Common myeloid progenitor, CD34-positive (primary cell): Measurements from ENCODE around the gene NRAS.
"Not testable (repeated sequence)": the region's sequence is repeated elsewhere in the genome, so short reads cannot be mapped to it uniquely, and the experiment has no call there.

ENCODE experiments used
- CTCF ChIA-PET: fragments of 350-600 bp; sonication (Branson Sonifier 250); formaldehyde crosslinking; loops from one replicate; lab custom pipeline; 2021; ENCODE audit warnings: antibody characterized with exemption; lab: Charles Lee
- POLR2A ChIA-PET: fragments of 350-600 bp; sonication (Branson Sonifier 250); formaldehyde crosslinking; loops from one replicate; lab custom pipeline; 2021; ENCODE audit warnings: antibody characterized with exemption; lab: Charles Lee
- DNase-seq, 3 donors: peaks; one replicate each; pipeline versions ENCODE4 v3.0.0 to v3.0.0-alpha.2; 2013
- H3K27ac ChIP-seq, 2 experiments: 1 replicate in 1 of 2; 2 replicates in 1 of 2; pipeline ENCODE4 v1.7.0; 2013; ENCODE audit warnings: inconsistent platforms in 2 of 2, low read length in 2 of 2, mild to moderate bottlenecking in 2 of 2, low read depth in 1 of 2, moderate library complexity in 1 of 2; ENCODE audit not compliant: severe bottlenecking in 2 of 2, insufficient read depth in 1 of 2, poor library complexity in 1 of 2
- H3K27me3 ChIP-seq, 5 experiments: replicated peaks in 2 of 5; 1 replicate in 3 of 5; 2 replicates in 2 of 5; pipeline versions ENCODE4 v1.6.1 to v1.7.0; 2013; ENCODE audit warnings: low read length in 4 of 5, mild to moderate bottlenecking in 2 of 5, moderate library complexity in 2 of 5, inconsistent platforms in 1 of 5; ENCODE audit not compliant: insufficient read depth in 5 of 5, control insufficient read depth in 4 of 5
- H3K36me3 ChIP-seq, 4 experiments: 1 replicate in 2 of 4; 2 replicates in 2 of 4; pipeline versions ENCODE4 v1.6.1 to v1.7.0; 2013; ENCODE audit warnings: low read length in 3 of 4, control low read depth in 1 of 4, mild to moderate bottlenecking in 1 of 4; ENCODE audit not compliant: control insufficient read depth in 4 of 4, insufficient read depth in 4 of 4
- H3K4me1 ChIP-seq, 4 experiments: 1 replicate in 3 of 4; 2 replicates in 1 of 4; pipeline versions ENCODE4 v1.6.1 to v1.7.1; 2013; ENCODE audit warnings: low read length in 3 of 4, mild to moderate bottlenecking in 3 of 4, control low read depth in 1 of 4, inconsistent platforms in 1 of 4, moderate library complexity in 1 of 4; ENCODE audit not compliant: control insufficient read depth in 4 of 4, insufficient read depth in 4 of 4; ENCODE audit errors: control extremely low read depth in 1 of 4
- H3K4me3 ChIP-seq, 7 experiments: 1 replicate in 4 of 7; 2 replicates in 3 of 7; pipeline versions ENCODE4 v1.5.1 to v1.7.0; 2013; ENCODE audit warnings: mild to moderate bottlenecking in 7 of 7, low read length in 6 of 7, moderate library complexity in 6 of 7, inconsistent platforms in 2 of 7, low read depth in 2 of 7, control low read depth in 1 of 7; ENCODE audit not compliant: insufficient read depth in 4 of 7, control insufficient read depth in 1 of 7; ENCODE audit errors: extremely low read depth in 1 of 7
- H3K9me3 ChIP-seq, 5 experiments: 1 replicate in 4 of 5; 2 replicates in 1 of 5; pipeline versions ENCODE4 v1.6.1 to v1.7.1; 2013; ENCODE audit warnings: low read length in 4 of 5, mild to moderate bottlenecking in 2 of 5, inconsistent platforms in 1 of 5, low read depth in 1 of 5, moderate library complexity in 1 of 5; ENCODE audit not compliant: control insufficient read depth in 4 of 5, insufficient read depth in 2 of 5; ENCODE audit errors: control extremely low read depth in 1 of 5
- WGBS: methylation state at CpG from one replicate; pipeline ENCODE4 v1.1.5; 2013; ENCODE audit not compliant: insufficient coverage; 5-methylcytosine and 5-hydroxymethylcytosine counted together

NRAS gene

DNA sequence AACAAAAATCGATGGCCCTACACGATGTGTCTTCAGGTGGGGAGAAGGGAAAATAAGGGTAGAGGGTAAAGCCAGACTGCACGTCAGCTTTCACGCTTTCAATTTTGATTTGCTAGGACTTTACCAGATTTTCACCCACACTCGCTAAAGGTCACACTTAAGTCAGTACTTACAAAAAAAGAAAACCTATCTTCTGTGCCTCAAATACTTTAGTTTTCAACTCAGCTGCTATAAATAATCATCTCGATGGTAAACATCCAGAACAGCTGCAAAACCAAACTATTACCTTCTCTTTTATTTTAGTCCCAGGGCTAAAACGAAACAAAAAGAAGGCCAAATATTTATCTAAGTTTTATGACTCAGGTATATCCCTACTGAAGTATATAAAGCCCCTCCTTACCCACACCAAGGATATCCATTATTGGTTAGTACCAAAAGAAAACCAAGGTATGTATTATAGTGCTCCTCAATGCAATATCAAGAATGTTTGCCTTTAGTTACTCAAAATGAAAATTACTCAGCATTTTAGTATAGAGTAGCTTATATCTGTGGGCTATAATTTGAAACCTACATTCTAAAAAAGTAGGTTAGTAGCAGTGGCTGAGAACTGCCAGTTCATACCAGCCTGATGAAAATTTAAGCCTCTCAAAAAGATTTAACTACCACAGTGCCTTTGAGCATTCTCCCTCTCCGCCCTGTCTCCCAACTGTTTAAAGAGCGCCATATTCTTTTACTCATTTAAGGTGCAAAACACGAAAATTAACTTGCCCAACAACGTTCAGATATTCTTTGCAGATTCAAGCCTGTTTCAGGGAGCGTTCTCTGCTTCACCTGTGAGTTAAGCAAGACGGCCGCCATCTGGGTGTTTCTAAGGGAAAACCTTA lies 39.7 kb upstream of the NRAS start:
- peak overlapping the region in 6 of 7 experiments; percentile 85 to 100 (median 100) for H3K4me3 ChIP-seq
- WGBS = 49% methylated on average over 8 of the region's 14 CpGs
- POLR2A ChIA-PET = interaction anchor here (0.6 kb wide), 1 partner anchor 8 kb away, joined by 4 read pairs; no protein-coding TSS in a partner anchor

DNA sequence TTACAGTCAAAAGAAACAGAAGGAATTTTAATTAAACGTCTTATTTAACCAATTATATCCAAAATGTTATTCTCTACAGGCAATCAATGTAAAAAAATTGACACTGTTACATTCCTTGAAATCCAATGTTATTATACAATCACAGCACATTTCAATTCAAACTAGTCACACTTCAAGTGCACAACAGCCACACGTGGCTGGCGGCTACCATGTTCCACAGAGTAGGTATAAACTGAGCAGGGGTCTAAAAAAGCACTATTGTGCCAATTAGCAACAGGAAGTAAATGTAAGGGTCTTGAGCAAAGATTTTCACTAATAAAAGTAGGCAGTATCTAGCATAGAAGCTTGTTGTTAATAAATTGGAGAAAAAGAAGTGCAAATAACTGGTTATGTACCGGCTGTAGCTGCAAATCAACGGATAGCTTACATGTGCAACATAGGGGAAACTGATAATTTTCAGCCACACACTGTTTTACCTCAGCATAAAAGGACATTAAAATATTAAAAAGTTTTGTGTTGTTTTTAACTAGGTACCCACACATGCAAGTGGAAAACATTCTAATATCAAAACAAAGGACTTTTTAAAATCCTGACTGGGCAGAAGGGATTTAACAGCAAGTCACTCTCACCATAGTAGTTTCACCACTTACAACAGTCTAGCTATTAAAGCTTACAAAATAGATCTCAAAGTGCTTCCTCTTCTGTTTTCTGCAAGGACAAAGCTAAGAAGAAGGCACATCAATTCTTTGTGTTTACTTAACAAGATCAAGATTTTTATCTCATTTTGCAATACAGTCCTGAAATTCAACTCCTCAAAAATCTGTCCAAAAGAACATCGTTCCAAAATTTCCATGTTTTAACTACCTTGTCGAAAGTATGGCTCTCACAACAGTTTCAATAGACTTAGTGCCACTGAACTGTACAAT lies 38.7 kb upstream of the NRAS start:
- Histone ChIP-seq H3K27me3 (no peaks in the 10 kb centered on the region), H3K4me1 (peaks cover 25 to 48% (median 32%) of the 10 kb centered on the region in 4 experiments), H3K27ac (peak overlapping the region in 1 of 2 experiments; percentile 100), H3K9me3 (no peaks in the 10 kb centered on the region), H3K36me3 (peaks cover 5 to 9% (median 8%) of the 10 kb centered on the region in 4 experiments), H3K4me3 (peak overlapping the region in 6 of 7 experiments; percentile 85 to 100 (median 100))
- DNase-seq = peak in 2 of 3 donors; percentile 38 to 45
- POLR2A ChIA-PET = interaction anchor here (0.6 kb wide), 1 partner anchor 7 kb away, joined by 4 read pairs; no protein-coding TSS in a partner anchor
- 49% methylated on average over 3 of the region's 7 CpGs for WGBS
- CTCF ChIA-PET = interaction anchor here (0.8 kb wide), 1 partner anchor 28 kb away, joined by 3 read pairs; no protein-coding TSS in a partner anchor

More for the DNA sequence above, 39.7 kb upstream of the NRAS start:
- peaks cover 0 to 5% (median 2%) of the 10 kb centered on the region in 4 experiments for H3K36me3 ChIP-seq
- CTCF ChIA-PET = interaction anchor here (0.6 to 1.0 kb wide), 5 partner anchors 9 to 30 kb away, joined by 3 to 5 read pairs (median 3); no protein-coding TSS in a partner anchor
- H3K4me1 ChIP-seq = peaks cover 25 to 45% (median 32%) of the 10 kb centered on the region in 4 experiments
- no peaks in the 10 kb centered on the region for H3K27me3 ChIP-seq
- H3K27ac ChIP-seq = peak overlapping the region; percentile 100
- H3K9me3 ChIP-seq = no peaks in the 10 kb centered on the region
- DNase-seq = peak in 2 of 3 donors; percentile 24 to 28

DNA sequence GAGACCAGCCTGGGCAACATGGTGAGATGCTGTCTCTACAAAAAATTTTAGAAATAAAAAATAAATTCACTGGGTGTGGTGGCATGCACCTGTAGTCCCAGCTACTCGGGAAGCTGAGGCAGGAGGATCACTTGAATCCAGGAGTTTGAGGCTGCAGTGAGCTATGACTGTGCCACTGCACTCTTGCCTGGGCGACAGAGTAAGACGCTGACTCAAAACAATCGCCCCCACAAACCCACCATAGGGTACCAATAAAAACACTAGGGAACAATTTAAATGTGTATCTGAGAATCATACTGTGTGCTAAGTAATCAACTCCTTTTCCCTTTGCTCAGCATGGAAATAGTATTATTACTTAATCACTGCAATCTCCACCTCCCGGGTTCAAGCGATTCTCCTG lies 37.1 kb upstream of the NRAS start:
- not testable (repeated sequence) for H3K27ac ChIP-seq, DNase-seq, H3K4me3 ChIP-seq, H3K9me3 ChIP-seq, H3K27me3 ChIP-seq
- ChIA-PET CTCF (interaction anchor here (1.0 to 1.2 kb wide), 3 partner anchors 11 to 34 kb away, joined by 3 to 5 read pairs (median 4); no protein-coding TSS in a partner anchor), POLR2A (interaction anchor here (1.1 kb wide), 1 partner anchor 15 kb away, joined by 3 read pairs; no protein-coding TSS in a partner anchor)
- WGBS = 95% methylated on average over 3 of the region's 6 CpGs
- Histone ChIP-seq H3K4me1 (peaks cover 25 to 48% (median 31%) of the 10 kb centered on the region in 4 experiments), H3K36me3 (peaks cover 16 to 24% (median 21%) of the 10 kb centered on the region in 4 experiments)

DNA sequence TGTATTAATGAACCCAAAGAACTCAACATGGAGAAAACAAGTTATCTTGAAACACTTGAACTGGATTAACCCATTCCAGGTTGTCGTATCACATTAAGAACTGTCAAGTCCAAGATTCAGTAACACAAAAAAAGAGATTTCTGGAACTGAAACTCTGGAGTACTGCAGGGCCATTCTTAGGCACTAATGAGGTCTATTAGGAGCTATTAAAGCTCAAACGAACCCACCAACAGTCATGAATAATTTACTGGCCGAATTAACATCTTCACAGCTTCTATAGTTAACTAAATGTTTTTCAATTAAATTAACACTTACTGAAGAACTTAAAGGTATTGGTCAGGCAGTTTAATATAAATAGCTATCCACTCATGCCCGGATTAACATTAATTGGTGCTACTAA lies 36.6 kb upstream of the NRAS start:
- CTCF ChIA-PET = interaction anchor here (1.0 to 1.2 kb wide), 3 partner anchors 10 to 34 kb away, joined by 3 to 5 read pairs (median 4); no protein-coding TSS in a partner anchor
- Histone ChIP-seq H3K4me3 (no peak overlapping the region), H3K4me1 (peaks cover 22 to 43% (median 26%) of the 10 kb centered on the region in 4 experiments), H3K27me3 (no peaks in the 10 kb centered on the region), H3K27ac (no peak overlapping the region), H3K9me3 (no peaks in the 10 kb centered on the region), H3K36me3 (peaks cover 16 to 29% (median 23%) of the 10 kb centered on the region in 4 experiments)
- POLR2A ChIA-PET = interaction anchor here (1.1 kb wide), 1 partner anchor 14 kb away, joined by 3 read pairs; no protein-coding TSS in a partner anchor
- no CpG with 5 or more reads among the region's 4 CpGs for WGBS
- DNase-seq = no peak

DNA sequence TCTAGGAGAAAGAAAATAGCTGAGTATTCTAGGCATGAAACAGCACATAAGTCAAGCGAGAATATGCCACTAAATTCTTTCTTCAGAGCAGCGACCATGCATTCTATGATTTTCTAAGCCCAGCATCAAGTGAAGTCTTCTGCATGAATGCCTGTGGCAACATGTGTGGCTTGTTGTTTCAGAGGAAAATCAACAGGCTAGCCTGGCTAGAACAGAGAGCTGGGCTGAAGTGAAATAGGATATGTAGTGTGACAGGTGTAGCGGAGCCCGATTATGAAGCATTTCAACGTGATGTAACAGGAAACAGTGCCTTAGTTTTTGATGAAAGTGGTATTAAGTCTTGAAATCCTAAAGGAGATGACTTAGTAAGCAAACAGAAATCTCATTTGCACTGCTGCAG lies 34.2 kb upstream of the NRAS start:
- H3K27me3 ChIP-seq = no peaks in the 10 kb centered on the region
- POLR2A ChIA-PET = no interaction called here
- H3K9me3 ChIP-seq = no peaks in the 10 kb centered on the region
- H3K36me3 ChIP-seq = peaks cover 20 to 50% (median 36%) of the 10 kb centered on the region in 4 experiments
- peaks cover 12 to 29% (median 15%) of the 10 kb centered on the region in 4 experiments for H3K4me1 ChIP-seq
- CTCF ChIA-PET = interaction anchor here (1.3 to 2.0 kb wide), 4 partner anchors 9 to 34 kb away, joined by 3 to 5 read pairs (median 4); partner anchors contain the start of gene NRAS
- H3K4me3 ChIP-seq = no peak overlapping the region
- no peak for DNase-seq
- 81% methylated on average over 5 of the region's 5 CpGs for WGBS
- H3K27ac ChIP-seq = no peak overlapping the region

DNA sequence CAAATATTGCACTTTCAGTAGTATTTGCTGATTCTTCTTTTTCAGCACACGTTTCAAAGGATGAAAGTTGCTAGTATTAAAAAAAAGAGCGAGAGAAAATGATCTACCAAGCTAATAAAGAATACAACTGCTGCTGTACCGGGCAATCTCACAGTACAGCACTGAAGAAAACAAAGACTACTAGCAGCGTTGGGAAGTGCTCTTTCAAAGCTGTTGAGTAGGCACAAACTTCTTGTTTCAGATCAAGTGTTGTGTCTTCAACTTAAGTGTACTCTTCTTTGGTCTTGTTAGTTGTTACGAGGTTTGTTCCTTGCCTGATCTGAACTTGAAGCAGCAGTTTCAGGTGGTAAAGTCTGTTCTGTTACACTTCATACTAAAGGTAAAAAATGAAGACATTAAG lies 33.3 kb upstream of the NRAS start:
- DNase-seq = no peak
- 100% methylated on average over 1 of the region's 5 CpGs for WGBS
- Histone ChIP-seq H3K9me3 (no peaks in the 10 kb centered on the region), H3K36me3 (peaks cover 21 to 59% (median 40%) of the 10 kb centered on the region in 4 experiments), H3K4me3 (no peak overlapping the region), H3K4me1 (peaks cover 5 to 20% (median 6%) of the 10 kb centered on the region in 4 experiments), H3K27me3 (no peaks in the 10 kb centered on the region), H3K27ac (no peak overlapping the region)
- CTCF ChIA-PET = interaction anchor here (2.4 kb wide), 1 partner anchor 11 kb away, joined by 10 read pairs; no protein-coding TSS in a partner anchor
- POLR2A ChIA-PET = no interaction called here
